HUES6 (cell line): ENCODE data around the gene UBE3C.

ENCODE experiments used
- H3K27ac ChIP-seq: 2 replicates; pipeline ENCODE4 v1.7.0; 2013; ENCODE audit warnings: low read depth, mild to moderate bottlenecking, low read length, inconsistent platforms
- H3K27me3 ChIP-seq: 2 replicates; pipeline ENCODE4 v1.6.1; 2013; ENCODE audit warnings: low read length; ENCODE audit not compliant: control insufficient read depth, insufficient read depth
- H3K36me3 ChIP-seq: 2 replicates; pipeline ENCODE4 v1.6.1; 2013; ENCODE audit warnings: low read length; ENCODE audit not compliant: control insufficient read depth, insufficient read depth
- H3K4me1 ChIP-seq: 2 replicates; pipeline ENCODE4 v1.6.1; 2013; ENCODE audit warnings: low read length; ENCODE audit not compliant: control insufficient read depth, insufficient read depth
- H3K4me3 ChIP-seq: 2 replicates; pipeline ENCODE4 v1.5.1; 2013; ENCODE audit warnings: low read depth, low read length
- H3K9ac ChIP-seq: one replicate; pipeline ENCODE4 v1.6.1; 2013; ENCODE audit warnings: mild to moderate bottlenecking, low read length
- H3K9me3 ChIP-seq: 2 replicates; pipeline ENCODE4 v1.6.1; 2013; ENCODE audit warnings: low read depth, low read length; ENCODE audit not compliant: control insufficient read depth, insufficient read depth

UBE3C gene

DNA sequence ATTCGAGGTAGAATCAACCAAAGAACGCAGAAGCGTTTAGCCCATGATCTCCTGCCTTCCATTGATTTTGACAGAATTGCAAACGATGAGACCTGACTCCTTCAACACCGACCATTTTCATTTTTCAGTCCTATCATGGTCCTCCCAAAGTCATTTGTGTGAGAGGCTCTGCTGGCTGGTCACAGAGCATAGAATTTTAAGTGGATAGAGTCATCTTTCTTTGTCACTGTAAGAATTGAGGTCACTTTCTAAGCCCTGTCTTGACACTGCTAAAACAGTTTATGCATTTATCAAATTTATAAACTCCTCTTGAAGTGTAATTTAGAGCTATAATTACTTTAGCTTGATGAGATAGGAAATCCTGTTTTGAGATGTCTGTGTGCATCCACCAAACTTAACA lies 72.0 kb downstream of the UBE3C start:
- Histone ChIP-seq H3K4me1 (no peaks in the 10 kb centered on the region), H3K9ac (no peak overlapping the region), H3K4me3 (no peak overlapping the region), H3K27ac (no peak overlapping the region), H3K36me3 (peaks cover 67% of the 10 kb centered on the region), H3K9me3 (no peaks in the 10 kb centered on the region), H3K27me3 (no peaks in the 10 kb centered on the region)

DNA sequence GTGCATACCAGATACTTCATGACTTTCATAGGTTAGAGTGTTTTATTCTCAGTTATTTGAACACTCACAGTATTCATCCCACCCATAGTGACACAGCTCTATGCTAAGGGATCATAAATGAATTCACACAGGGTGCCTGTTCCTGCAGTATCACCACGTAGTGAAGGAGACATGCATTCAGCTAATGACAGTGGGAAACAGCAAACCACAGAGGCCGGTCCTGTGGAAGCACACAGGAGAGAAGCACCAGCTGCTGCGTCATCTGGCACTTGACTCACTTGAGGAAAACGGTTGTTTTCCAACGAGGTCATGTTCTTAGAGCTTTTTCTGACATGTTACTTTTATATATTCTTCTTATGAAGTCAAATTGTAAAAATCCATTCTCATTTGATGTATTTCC lies 73.0 kb downstream of the UBE3C start:
- H3K4me3 ChIP-seq: no peak overlapping the region
- peaks cover 71% of the 10 kb centered on the region for H3K36me3 ChIP-seq
- no peaks in the 10 kb centered on the region for H3K4me1 ChIP-seq
- no peaks in the 10 kb centered on the region for H3K9me3 ChIP-seq
- no peak overlapping the region for H3K9ac ChIP-seq
- H3K27ac ChIP-seq: no peak overlapping the region
- H3K27me3 ChIP-seq: no peaks in the 10 kb centered on the region

DNA sequence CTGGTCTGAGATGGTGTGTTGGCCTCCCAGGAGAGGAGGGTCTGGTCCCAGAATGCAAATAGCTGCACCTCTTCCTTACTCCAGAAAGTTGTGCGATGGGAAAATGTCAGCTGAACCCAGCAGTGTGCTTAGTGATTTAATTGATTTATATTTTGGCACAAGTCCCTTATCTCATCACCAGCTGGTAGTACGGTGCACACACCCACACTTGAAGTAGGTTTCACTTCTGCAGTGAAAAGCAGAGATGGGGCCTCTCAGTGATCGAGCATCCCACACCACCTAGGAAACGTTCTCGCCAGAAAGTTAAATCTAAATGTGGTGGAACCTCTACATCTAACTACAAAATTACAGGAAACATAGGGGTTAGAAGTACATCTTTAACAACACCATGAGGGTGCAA lies 80.4 kb downstream of the UBE3C start:
- peaks cover 79% of the 10 kb centered on the region for H3K36me3 ChIP-seq
- no peak overlapping the region for H3K27ac ChIP-seq
- H3K4me1 ChIP-seq: no peaks in the 10 kb centered on the region
- H3K9ac ChIP-seq: no peak overlapping the region
- H3K27me3 ChIP-seq: no peaks in the 10 kb centered on the region
- no peak overlapping the region for H3K4me3 ChIP-seq
- no peaks in the 10 kb centered on the region for H3K9me3 ChIP-seq

DNA sequence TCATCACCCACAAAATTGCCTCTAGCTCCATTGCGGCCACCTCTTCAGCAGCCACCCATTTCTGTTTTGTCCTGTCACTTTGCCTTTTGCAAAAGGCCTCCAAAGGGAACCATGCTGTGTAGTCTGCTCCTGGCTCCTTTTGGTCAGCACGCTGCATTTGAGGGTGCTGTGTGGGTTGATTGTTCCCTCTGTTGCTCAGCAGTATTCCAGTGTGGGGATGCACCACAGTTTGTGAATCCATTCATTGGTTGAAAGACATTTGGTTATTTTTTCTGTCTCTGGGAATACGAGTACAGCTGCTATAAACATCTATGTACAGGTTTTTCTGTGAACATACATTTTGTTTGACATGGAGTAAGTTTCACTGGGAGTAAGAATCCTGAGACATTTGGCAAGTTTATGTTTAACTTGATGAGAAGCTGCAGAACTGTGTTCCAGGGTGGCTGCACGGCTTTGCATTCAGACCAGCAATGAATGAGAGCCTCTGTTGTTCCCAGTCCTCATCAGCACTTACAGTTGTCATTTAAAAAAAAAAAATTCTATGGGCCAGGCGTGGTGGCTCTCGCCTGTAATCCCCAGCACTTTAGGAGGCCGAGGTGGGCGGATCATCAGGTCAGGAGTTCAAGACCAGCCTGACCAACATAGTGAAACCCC lies 82.3 kb downstream of the UBE3C start:
- H3K9me3 ChIP-seq: no peaks in the 10 kb centered on the region
- H3K4me1 ChIP-seq: no peaks in the 10 kb centered on the region
- peaks cover 78% of the 10 kb centered on the region for H3K36me3 ChIP-seq

DNA sequence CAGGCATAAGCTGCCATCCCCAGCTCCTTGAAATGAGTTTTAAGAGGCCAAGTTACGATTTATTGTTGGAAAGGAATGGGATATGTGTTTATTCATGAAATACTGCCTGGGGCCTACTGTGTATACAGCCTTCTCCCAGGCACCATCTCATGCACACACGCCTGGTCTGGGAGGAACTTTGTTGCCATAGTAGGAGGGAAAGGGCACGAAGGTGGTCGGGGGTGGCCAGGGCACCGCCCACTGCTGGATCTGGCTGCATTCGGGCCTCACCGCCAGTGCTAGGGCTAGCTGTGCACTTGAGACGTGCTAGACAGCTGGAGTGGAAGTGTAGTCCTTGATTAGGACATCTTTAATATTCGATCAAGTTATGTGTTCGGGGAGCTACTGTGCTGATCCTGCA lies 84.0 kb downstream of the UBE3C start:
- Histone ChIP-seq H3K27ac (no peak overlapping the region), H3K9me3 (no peaks in the 10 kb centered on the region), H3K36me3 (peaks cover 74% of the 10 kb centered on the region), H3K9ac (no peak overlapping the region), H3K27me3 (no peaks in the 10 kb centered on the region), H3K4me3 (no peak overlapping the region), H3K4me1 (no peaks in the 10 kb centered on the region)

More for the DNA sequence above, 82.3 kb downstream of the UBE3C start:
- Histone ChIP-seq H3K27me3 (no peaks in the 10 kb centered on the region), H3K9ac (no peak overlapping the region), H3K4me3 (no peak overlapping the region), H3K27ac (no peak overlapping the region)

DNA sequence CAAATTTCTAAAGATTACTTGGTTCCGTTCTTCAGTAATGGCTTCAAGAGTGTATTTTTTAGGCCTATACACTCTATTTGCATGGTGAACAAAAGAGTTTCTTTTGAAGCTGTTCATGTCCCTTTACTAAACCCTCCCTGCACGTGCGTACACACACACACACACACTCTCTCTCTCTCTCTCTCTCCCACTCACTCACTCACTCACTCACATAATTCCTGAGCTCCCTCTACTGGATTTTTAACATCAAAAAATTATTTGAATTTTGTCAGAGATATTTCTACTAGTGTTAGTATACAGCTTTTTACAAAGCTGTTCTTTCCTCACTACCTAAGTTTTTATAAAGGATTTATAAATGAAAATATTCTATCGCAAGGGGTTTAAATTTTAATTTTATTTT lies 85.9 kb downstream of the UBE3C start:
- Histone ChIP-seq H3K27me3 (no peaks in the 10 kb centered on the region), H3K27ac (no peak overlapping the region), H3K9ac (no peak overlapping the region), H3K4me3 (no peak overlapping the region), H3K4me1 (no peaks in the 10 kb centered on the region), H3K9me3 (no peaks in the 10 kb centered on the region), H3K36me3 (peaks cover 68% of the 10 kb centered on the region)

DNA sequence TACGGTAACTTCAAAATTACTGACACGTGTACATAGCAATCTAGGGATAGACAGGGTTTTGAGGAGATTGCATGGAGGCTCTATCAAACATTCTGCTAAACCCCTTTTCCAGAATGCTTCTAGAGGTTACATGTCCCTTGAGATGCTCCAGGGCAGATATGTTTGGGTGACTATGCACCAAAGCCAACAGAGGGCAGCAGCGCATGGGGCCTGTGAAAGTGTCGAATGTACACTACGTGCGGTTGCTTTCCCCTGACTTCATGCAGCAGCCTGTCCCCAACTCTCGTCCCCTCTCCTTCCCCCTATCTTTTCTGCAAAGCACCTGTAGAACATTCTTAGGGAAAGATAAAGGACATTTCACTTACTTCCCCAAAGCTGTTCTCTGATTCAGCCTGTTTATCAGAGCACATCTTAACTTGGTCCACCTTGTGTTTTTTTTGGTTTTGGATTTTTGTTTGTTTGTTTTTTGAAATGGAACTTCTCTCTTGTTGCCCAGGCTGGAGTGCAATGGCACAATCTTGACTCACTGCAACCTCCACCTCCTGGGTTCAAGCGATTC lies 90.2 kb downstream of the UBE3C start:
- H3K36me3 ChIP-seq: peaks cover 73% of the 10 kb centered on the region
- H3K4me1 ChIP-seq: no peaks in the 10 kb centered on the region
- H3K27ac ChIP-seq: no peak overlapping the region
- H3K27me3 ChIP-seq: no peaks in the 10 kb centered on the region
- no peak overlapping the region for H3K4me3 ChIP-seq
- no peak overlapping the region for H3K9ac ChIP-seq
- no peaks in the 10 kb centered on the region for H3K9me3 ChIP-seq

DNA sequence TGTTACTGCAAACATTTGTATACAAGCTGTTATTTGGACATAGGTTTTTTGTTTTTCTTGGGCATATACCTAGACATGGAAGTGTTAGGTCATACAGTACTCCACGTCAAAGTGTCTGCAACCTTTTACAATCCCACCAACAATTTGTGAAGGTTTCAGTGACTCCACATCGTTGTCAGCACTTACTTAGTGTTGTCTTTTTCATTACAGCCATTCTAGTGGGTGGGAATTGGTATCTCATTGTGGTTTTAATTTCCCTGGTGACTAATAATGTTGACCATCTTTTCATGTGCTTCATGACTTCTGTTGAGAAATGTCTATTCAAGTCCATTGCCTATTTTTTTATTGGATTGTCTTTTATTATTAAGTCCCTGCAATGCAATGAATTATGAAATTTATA lies 95.0 kb downstream of the UBE3C start:
- Histone ChIP-seq H3K27me3 (no peaks in the 10 kb centered on the region), H3K9ac (no peak overlapping the region), H3K27ac (no peak overlapping the region), H3K4me1 (no peaks in the 10 kb centered on the region), H3K9me3 (no peaks in the 10 kb centered on the region), H3K36me3 (peaks cover 80% of the 10 kb centered on the region), H3K4me3 (no peak overlapping the region)

DNA sequence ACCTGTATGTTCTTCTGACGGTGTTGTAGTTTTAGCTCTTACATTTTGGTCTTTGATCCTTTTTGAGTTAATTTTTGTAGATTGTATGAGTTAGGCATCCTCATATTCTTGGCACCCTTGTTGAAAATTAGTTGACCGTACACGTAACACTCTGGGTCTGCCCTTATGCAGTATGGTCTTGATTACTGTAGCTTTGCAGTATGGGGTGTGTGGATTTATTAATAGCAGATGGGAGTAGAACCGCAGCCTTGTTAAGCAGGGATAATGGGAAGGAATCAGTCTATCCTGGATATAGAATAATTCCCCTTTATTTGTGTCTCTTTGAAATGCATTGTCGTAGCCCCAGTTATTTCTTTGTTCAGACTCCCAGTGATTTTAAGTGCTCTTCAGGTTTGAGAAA lies 95.5 kb downstream of the UBE3C start:
- Histone ChIP-seq H3K4me1 (no peaks in the 10 kb centered on the region), H3K36me3 (peaks cover 81% of the 10 kb centered on the region), H3K9me3 (no peaks in the 10 kb centered on the region), H3K4me3 (no peak overlapping the region), H3K9ac (no peak overlapping the region), H3K27me3 (no peaks in the 10 kb centered on the region), H3K27ac (no peak overlapping the region)

DNA sequence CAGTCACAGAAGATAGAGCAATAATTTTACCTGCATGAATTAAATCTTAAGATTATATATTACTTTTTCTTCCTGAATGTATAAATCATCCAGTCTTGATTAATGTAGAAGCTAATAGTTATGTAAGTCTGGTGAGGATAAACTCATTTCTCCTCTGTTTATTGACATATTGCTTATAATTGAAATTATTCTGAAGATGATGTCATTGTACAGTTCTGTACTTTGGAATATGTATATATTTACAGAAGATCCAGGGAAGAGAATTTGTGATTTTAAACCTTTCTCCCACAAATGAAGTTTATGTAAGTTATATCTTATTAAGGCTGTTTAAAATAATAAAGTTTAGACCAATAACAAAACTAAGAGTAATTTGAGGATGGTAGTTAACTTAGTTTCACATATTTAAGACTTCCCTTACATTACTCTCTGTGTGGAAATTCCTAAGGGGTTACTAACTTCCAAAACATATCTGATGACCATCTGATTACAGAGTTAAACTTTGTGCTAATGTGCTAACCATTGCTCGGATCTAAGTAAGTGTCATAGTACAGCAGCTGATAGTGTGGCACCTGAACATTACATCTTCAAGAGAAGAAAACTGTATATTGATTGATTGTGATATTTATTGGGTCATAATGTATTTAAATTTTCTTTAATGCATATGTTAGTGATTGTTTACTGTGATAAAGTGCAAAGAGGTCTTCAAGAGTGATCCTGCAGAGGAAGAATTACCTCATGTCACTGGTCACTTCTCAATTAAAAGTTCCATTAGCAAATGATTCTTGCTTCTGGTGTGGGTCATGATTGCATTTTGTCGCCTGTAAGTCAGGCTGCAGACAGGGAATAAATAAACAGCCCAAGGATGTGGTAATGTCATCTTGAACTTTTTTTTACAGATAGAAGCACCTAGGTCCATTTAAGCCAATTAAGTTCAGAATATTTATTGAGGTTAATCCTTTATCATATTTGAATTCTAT lies 96.9 kb downstream of the UBE3C start:
- no peaks in the 10 kb centered on the region for H3K4me1 ChIP-seq
- no peak overlapping the region for H3K4me3 ChIP-seq
- H3K9me3 ChIP-seq: no peaks in the 10 kb centered on the region
- peaks cover 80% of the 10 kb centered on the region for H3K36me3 ChIP-seq
- no peak overlapping the region for H3K9ac ChIP-seq
- no peaks in the 10 kb centered on the region for H3K27me3 ChIP-seq
- H3K27ac ChIP-seq: no peak overlapping the region

DNA sequence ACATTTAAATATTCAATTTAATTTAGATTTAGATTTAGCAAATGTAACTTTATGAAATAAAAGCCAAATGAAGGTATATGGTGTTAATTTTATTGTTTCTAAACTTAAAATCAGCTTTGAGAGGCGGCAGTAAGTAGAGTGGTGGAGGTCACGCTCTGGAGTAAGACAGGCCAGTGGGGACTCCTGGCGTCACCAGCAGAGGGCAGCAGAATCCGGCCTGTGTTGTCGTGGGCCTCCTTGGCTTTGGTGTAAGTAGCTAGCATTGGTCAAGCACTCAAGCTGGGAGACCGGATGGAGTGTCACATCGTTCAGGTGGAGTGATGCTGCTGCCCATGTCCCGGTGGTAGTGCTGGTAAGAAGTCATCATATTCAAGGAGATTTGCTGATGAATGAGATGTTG lies 99.4 kb downstream of the UBE3C start:
- no peaks in the 10 kb centered on the region for H3K27me3 ChIP-seq
- H3K4me3 ChIP-seq: no peak overlapping the region
- peaks cover 62% of the 10 kb centered on the region for H3K36me3 ChIP-seq
- no peaks in the 10 kb centered on the region for H3K9me3 ChIP-seq
- no peaks in the 10 kb centered on the region for H3K4me1 ChIP-seq
- no peak overlapping the region for H3K9ac ChIP-seq
- H3K27ac ChIP-seq: no peak overlapping the region
